ENCODE results near the gene STRIP2.
A peak's percentile ranks its signal among the peaks of the same experiment; 100 is the strongest.

Gene STRIP2

DNA sequence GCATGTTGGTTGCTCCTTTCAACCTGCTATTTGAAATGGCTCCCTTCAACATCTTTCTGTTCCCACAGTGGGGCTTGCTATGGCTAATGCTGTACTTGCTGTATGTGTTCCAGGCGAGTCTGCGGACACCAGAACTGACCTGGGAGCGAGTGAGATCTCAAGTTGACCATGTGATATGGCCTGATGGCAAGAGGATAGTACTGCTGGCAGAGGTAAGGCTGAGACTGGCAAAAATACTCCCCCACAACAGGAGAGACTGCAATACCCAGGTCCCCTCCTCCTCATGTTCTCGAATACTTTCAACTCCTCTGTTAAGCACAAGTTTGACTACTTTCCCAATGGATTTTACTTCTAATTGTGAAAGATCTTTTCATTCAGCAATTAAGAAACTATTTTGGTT, 11.5 kb upstream of the STRIP2 start:
- Histone ChIP-seq H3K4me1 (ENCODE audit: control insufficient read depth, insufficient read depth, low read length) (no peaks in the 10 kb centered on the region), H3K4me3 (ENCODE audit: low read length) (no peak overlapping the region), H3K36me3 (ENCODE audit: control insufficient read depth, insufficient read depth, low read length) (no peaks in the 10 kb centered on the region; the same call in 1 of the 2 replicates), H3K27me3 (ENCODE audit: control insufficient read depth, insufficient read depth, low read length) (no peaks in the 10 kb centered on the region), H3K27ac (ENCODE audit: low read length) (no peak overlapping the region), H3K9me3 (ENCODE audit: control insufficient read depth, insufficient read depth, low read length) (no peaks in the 10 kb centered on the region)
- DNase-seq (ENCODE audit: low read depth, low spot score): no peak
- WGBS (ENCODE audit: insufficient coverage, insufficient read length): no CpG with 5 or more reads among the region's 4 CpGs

GRCh38 chr7:129423700-129424410, 10.4 kb upstream of the STRIP2 start:
- H3K4me3 ChIP-seq (ENCODE audit: low read length): no peak overlapping the region
- H3K36me3 ChIP-seq (ENCODE audit: control insufficient read depth, insufficient read depth, low read length): no peaks in the 10 kb centered on the region; the same call in 1 of the 2 replicates
- H3K4me1 ChIP-seq (ENCODE audit: control insufficient read depth, insufficient read depth, low read length): no peaks in the 10 kb centered on the region
- no CpG with 5 or more reads among the region's 2 CpGs for WGBS (ENCODE audit: insufficient coverage, insufficient read length)
- no peak overlapping the region for H3K27ac ChIP-seq (ENCODE audit: low read length)
- H3K27me3 ChIP-seq (ENCODE audit: control insufficient read depth, insufficient read depth, low read length): no peaks in the 10 kb centered on the region
- no peak for DNase-seq (ENCODE audit: low read depth, low spot score)
- no peaks in the 10 kb centered on the region for H3K9me3 ChIP-seq (ENCODE audit: control insufficient read depth, insufficient read depth, low read length)

- no peaks in the 10 kb centered on the region; the same call in 1 of the 2 replicates for H3K36me3 ChIP-seq (ENCODE audit: control insufficient read depth, insufficient read depth, low read length)
- no peaks in the 10 kb centered on the region for H3K27me3 ChIP-seq (ENCODE audit: control insufficient read depth, insufficient read depth, low read length)
- H3K4me1 ChIP-seq (ENCODE audit: control insufficient read depth, insufficient read depth, low read length): no peaks in the 10 kb centered on the region
- no peak overlapping the region for H3K27ac ChIP-seq (ENCODE audit: low read length)
- H3K4me3 ChIP-seq (ENCODE audit: low read length): no peak overlapping the region
- DNase-seq (ENCODE audit: low read depth, low spot score): no peak
- no peaks in the 10 kb centered on the region for H3K9me3 ChIP-seq (ENCODE audit: control insufficient read depth, insufficient read depth, low read length)
These were observed 7.8 kb upstream of the STRIP2 start for GRCh38 chr7:129426482-129426881.

DNA sequence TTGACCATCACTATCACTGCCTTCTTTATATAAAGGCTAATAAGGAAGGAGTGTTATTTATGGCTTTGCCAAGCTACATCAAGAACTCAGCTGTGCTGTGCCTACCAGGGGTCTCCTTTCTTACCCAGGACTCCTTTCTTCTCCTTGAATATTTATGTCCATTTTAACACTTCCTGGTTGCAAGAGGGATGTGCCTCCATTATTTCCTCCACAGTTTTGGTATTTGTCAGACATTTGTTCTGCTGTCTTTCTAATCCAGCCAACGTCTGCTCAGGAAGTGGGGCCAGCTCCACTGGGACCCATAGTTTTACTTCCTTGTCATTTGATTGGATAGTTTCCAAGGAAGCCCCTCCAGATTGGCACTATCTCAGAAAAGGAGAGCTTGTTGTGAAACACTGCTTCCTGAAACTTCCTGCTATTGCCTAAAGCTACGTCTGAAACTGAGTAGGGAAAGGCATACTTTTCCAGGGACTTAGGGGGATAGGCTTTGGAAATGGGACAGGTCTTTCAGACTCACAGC, 6.6 kb upstream of the STRIP2 start:
- WGBS (ENCODE audit: insufficient coverage, insufficient read length): no CpG with 5 or more reads among the region's 2 CpGs

DNA sequence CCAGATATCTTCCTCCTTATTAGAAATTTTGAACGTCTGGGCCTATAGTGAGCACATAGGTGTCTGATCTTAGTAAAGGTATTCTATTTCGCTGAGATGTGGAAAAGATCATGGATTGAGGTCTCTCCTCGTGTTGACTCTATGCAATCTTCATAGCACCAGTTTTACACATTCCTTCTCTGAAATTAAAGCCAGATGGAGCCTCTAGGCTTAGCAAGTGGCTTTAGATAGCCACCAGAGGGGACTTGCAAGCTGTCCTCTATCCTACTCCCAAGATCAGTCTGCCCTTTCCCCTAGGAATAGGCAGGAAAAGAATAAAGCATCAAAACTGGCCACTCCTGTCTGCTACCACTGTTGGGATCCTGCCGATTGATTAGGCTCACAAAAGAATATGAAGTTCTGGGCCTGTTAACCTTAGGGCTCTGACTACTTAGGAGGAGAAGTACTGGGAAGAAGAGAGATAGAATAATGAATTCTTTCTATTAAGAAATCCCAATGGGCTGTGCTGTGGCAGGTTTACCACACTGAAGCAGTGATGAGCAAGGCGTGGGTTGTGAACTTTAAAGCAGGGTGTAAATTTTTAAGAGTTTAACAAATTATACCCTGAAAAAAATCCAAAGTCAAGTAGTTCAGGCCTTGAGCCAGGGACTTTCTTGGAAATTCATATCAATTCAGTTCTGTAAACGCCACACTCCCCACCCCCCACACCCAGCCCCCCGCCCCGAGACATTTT, 2.2 kb upstream of the STRIP2 start:
- DNase-seq (ENCODE audit: low read depth, low spot score): no peak
- no peaks in the 10 kb centered on the region; the same call in 1 of the 2 replicates for H3K27me3 ChIP-seq (ENCODE audit: control insufficient read depth, insufficient read depth, low read length)
- WGBS (ENCODE audit: insufficient coverage, insufficient read length): no CpG with 5 or more reads among the region's 8 CpGs
- no peaks in the 10 kb centered on the region for H3K9me3 ChIP-seq (ENCODE audit: control insufficient read depth, insufficient read depth, low read length)
- no peaks in the 10 kb centered on the region; the same call in 1 of the 2 replicates for H3K4me1 ChIP-seq (ENCODE audit: control insufficient read depth, insufficient read depth, low read length)
- H3K36me3 ChIP-seq (ENCODE audit: control insufficient read depth, insufficient read depth, low read length): no peaks in the 10 kb centered on the region; the same call in 1 of the 2 replicates
- no peak overlapping the region for H3K4me3 ChIP-seq (ENCODE audit: low read length)
- no peak overlapping the region for H3K27ac ChIP-seq (ENCODE audit: low read length)

More for the DNA sequence above, 6.6 kb upstream of the STRIP2 start:
- no peaks in the 10 kb centered on the region for H3K9me3 ChIP-seq (ENCODE audit: control insufficient read depth, insufficient read depth, low read length)
- H3K27me3 ChIP-seq (ENCODE audit: control insufficient read depth, insufficient read depth, low read length): no peaks in the 10 kb centered on the region
- H3K4me1 ChIP-seq (ENCODE audit: control insufficient read depth, insufficient read depth, low read length): no peaks in the 10 kb centered on the region
- H3K36me3 ChIP-seq (ENCODE audit: control insufficient read depth, insufficient read depth, low read length): no peaks in the 10 kb centered on the region; the same call in 1 of the 2 replicates
- DNase-seq (ENCODE audit: low read depth, low spot score): no peak
- H3K27ac ChIP-seq (ENCODE audit: low read length): no peak overlapping the region
- no peak overlapping the region for H3K4me3 ChIP-seq (ENCODE audit: low read length)

DNA sequence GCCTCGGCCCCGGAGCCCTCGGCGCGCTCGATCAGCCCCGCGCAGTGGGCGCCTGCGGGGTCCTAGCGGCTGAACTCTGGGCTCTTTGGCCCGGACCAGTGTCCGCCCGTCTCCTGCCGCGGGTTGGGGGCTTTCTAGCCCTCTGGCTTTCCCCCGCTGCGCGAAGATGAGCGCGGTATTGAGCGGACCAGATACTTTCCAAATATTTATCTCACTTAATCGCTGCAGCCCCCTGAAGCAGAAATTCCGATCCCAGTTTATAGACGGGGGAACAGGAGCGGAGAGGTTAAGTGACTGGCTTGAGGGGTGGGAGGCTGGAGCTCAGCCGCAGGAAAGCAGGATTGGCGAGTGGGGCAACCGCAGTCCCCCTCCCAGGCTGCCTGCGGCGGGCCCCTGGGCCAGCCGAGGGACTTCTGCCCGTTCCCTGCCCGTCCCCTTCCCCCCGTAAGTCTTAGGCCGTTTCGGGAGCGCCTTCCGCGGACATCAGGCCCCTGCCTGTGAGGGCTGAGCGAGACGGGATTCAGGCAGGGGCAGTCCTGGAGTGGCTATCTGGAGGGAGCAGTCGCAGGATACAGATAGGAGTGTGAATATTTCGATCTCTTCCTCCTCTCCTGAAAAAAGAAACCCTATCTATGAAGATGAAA, 565 bp downstream of the STRIP2 start:
- H3K4me1 ChIP-seq (ENCODE audit: control insufficient read depth, insufficient read depth, low read length): no peaks in the 10 kb centered on the region; the same call in 1 of the 2 replicates
- H3K27me3 ChIP-seq (ENCODE audit: control insufficient read depth, insufficient read depth, low read length): no peaks in the 10 kb centered on the region; the same call in 1 of the 2 replicates
- no CpG with 5 or more reads among the region's 44 CpGs for WGBS (ENCODE audit: insufficient coverage, insufficient read length)
- DNase-seq (ENCODE audit: low read depth, low spot score): peak; percentile 13
- H3K27ac ChIP-seq (ENCODE audit: low read length): no peak overlapping the region
- H3K4me3 ChIP-seq (ENCODE audit: low read length): peak overlapping the region; percentile 83
- H3K9me3 ChIP-seq (ENCODE audit: control insufficient read depth, insufficient read depth, low read length): no peaks in the 10 kb centered on the region
- no peaks in the 10 kb centered on the region for H3K36me3 ChIP-seq (ENCODE audit: control insufficient read depth, insufficient read depth, low read length)

DNA sequence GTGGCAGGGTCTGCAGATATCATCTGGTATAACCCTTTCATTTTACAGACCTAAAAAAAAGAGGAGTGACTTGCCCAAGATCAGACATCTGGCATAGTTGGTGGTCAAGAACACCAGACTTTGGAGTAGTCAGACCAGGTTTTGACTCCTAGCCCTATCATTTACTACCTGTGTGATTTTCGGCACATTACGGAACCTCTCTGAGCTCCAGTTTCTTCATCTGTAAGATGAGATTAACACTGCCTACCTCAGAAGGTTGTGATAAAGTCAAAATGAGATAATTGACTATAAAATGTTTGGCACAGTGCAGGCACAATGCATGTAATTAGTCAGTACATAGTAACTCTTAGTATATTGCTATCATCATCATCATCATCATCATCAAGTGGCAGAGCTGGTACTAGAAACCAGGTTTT, 1.2 kb downstream of the STRIP2 start:
- Histone ChIP-seq H3K9me3 (ENCODE audit: control insufficient read depth, insufficient read depth, low read length) (no peaks in the 10 kb centered on the region), H3K27me3 (ENCODE audit: control insufficient read depth, insufficient read depth, low read length) (no peaks in the 10 kb centered on the region; the same call in 1 of the 2 replicates), H3K4me3 (ENCODE audit: low read length) (peak overlapping the region; percentile 83; the same call in 1 of the 2 replicates), H3K27ac (ENCODE audit: low read length) (no peak overlapping the region), H3K4me1 (ENCODE audit: control insufficient read depth, insufficient read depth, low read length) (no peaks in the 10 kb centered on the region; the same call in 1 of the 2 replicates), H3K36me3 (ENCODE audit: control insufficient read depth, insufficient read depth, low read length) (no peaks in the 10 kb centered on the region)
- no CpG with 5 or more reads among the region's 2 CpGs for WGBS (ENCODE audit: insufficient coverage, insufficient read length)
- no peak for DNase-seq (ENCODE audit: low read depth, low spot score)

GRCh38 chr7:129436335-129436923, 2.2 kb downstream of the STRIP2 start:
- Histone ChIP-seq H3K9me3 (ENCODE audit: control insufficient read depth, insufficient read depth, low read length) (no peaks in the 10 kb centered on the region), H3K4me1 (ENCODE audit: control insufficient read depth, insufficient read depth, low read length) (no peaks in the 10 kb centered on the region; the same call in 1 of the 2 replicates), H3K27me3 (ENCODE audit: control insufficient read depth, insufficient read depth, low read length) (no peaks in the 10 kb centered on the region; the same call in 1 of the 2 replicates), H3K36me3 (ENCODE audit: control insufficient read depth, insufficient read depth, low read length) (no peaks in the 10 kb centered on the region), H3K27ac (ENCODE audit: low read length) (no peak overlapping the region), H3K4me3 (ENCODE audit: low read length) (no peak overlapping the region)
- no peak for DNase-seq (ENCODE audit: low read depth, low spot score)
- WGBS (ENCODE audit: insufficient coverage, insufficient read length): no CpG with 5 or more reads among the region's 5 CpGs

DNA sequence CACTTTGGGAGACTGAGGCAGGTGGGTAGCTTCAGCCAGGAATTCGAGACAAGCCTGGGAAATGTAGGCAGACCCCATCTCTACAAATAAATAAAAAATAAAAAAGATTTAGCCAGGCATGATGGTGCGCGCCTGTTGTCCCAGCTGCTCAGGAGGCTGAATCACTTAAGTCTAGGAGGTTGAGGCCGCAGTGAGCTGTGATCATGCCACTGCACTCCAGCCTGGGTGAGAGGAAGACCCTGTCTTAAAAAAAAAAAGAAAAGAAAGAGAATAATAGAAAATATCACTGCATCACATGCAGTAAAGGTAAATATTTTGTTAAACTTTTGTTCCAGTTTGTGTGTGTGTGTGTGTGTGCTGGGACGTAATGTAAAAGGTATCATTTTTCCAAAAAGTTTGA, 3.0 kb downstream of the STRIP2 start:
- no peak for DNase-seq (ENCODE audit: low read depth, low spot score)
- H3K4me3 ChIP-seq (ENCODE audit: low read length): no peak overlapping the region

More for the DNA sequence above, 3.0 kb downstream of the STRIP2 start:
- WGBS (ENCODE audit: insufficient coverage, insufficient read length): no CpG with 5 or more reads among the region's 5 CpGs
- Histone ChIP-seq H3K36me3 (ENCODE audit: control insufficient read depth, insufficient read depth, low read length) (no peaks in the 10 kb centered on the region), H3K4me1 (ENCODE audit: control insufficient read depth, insufficient read depth, low read length) (no peaks in the 10 kb centered on the region; the same call in 1 of the 2 replicates), H3K27ac (ENCODE audit: low read length) (no peak overlapping the region), H3K9me3 (ENCODE audit: control insufficient read depth, insufficient read depth, low read length) (no peaks in the 10 kb centered on the region), H3K27me3 (ENCODE audit: control insufficient read depth, insufficient read depth, low read length) (no peaks in the 10 kb centered on the region; the same call in 1 of the 2 replicates)

Data from iPS DF 6.9 (cell line).